K562 (cell line): Measurements from ENCODE around the gene IQCE.

Experiments
- BACH1 ChIP-seq: fragments of 200-800 bp; sonication (Bioruptor generic); IDR thresholded peaks from 2 replicates; pipeline ENCODE4 v1.6.1; 2016; ENCODE audit warnings: missing genetic modification characterization, missing compliant biosample characterization
- CBFB ChIP-seq: sonication (generic); formaldehyde crosslinking; IDR thresholded peaks from 2 replicates; pipeline ENCODE4 v1.4.0; 2020; ENCODE audit warnings: mild to moderate bottlenecking, missing genetic modification reagents
- CTCF ChIP-seq, 3 experiments: IDR thresholded peaks in 2 of 3; conservative IDR thresholded peaks in 1 of 3; 2 replicates each; pipeline ENCODE4 v1.5.1; 2011 to 2012; ENCODE audit warnings: low read length in 3 of 3, mild to moderate bottlenecking in 3 of 3, control low read depth in 2 of 3, improper control_type of control experiment in 1 of 3, inconsistent platforms in 1 of 3, low read depth in 1 of 3, mixed read lengths in 1 of 3, moderate library complexity in 1 of 3; ENCODE audit not compliant: insufficient read depth in 2 of 3
- E2F3 ChIP-seq: fragments of 250-450 bp; sonication (Bioruptor Pico); IDR thresholded peaks from 2 replicates; pipeline ENCODE4 v1.4.0; 2020; ENCODE audit warnings: mild to moderate bottlenecking
- HMG20B ChIP-seq: fragments of 250-450 bp; sonication (Bioruptor Pico); IDR thresholded peaks from 2 replicates; pipeline ENCODE4 v1.5.0; 2021; ENCODE audit warnings: mild to moderate bottlenecking
- PKNOX1 ChIP-seq: fragments of 450-650 bp; IDR thresholded peaks from 2 replicates; pipeline ENCODE4 v1.6.1; 2016
- SNRNP70 ChIP-seq: fragments of 200-400 bp; formaldehyde crosslinking; optimal IDR thresholded peaks from 2 replicates; pipeline ENCODE3; 2017; ENCODE audit warnings: low read depth, low read length
- ZEB2 ChIP-seq: fragments of 450-650 bp; IDR thresholded peaks from 2 replicates; pipeline ENCODE4 v1.6.1; 2016
- ZNF431 ChIP-seq: sonication (generic); formaldehyde crosslinking; IDR thresholded peaks from 2 replicates; pipeline ENCODE4 v1.8.0; 2022; ENCODE audit warnings: mild to moderate bottlenecking, missing genetic modification reagents
- ZNF766 ChIP-seq: fragments of 200-800 bp; sonication (Bioruptor generic); conservative IDR thresholded peaks from 2 replicates; pipeline ENCODE4 v1.6.1; 2016; ENCODE audit warnings: missing genetic modification characterization, missing compliant biosample characterization
- TF ChIP-seq, protein P1 (sequence below): sonication (generic); formaldehyde crosslinking; IDR thresholded peaks from 2 replicates; pipeline ENCODE4 v1.8.1; 2023; ENCODE audit warnings: mild to moderate bottlenecking, missing genetic modification reagents

GRCh38 chr7:2644220-2644561 lies 85.4 kb downstream of the IQCE start:
- no peak for TF ChIP-seq HMG20B (CRISPR knock-in tag)
- no peak for TF ChIP-seq E2F3 (CRISPR knock-in tag)
- TF ChIP-seq BACH1 (tag) = no peak
- TF ChIP-seq CBFB (CRISPR knock-in tag) = no peak
- no peak for TF ChIP-seq ZNF431
- TF ChIP-seq, protein P1, sequence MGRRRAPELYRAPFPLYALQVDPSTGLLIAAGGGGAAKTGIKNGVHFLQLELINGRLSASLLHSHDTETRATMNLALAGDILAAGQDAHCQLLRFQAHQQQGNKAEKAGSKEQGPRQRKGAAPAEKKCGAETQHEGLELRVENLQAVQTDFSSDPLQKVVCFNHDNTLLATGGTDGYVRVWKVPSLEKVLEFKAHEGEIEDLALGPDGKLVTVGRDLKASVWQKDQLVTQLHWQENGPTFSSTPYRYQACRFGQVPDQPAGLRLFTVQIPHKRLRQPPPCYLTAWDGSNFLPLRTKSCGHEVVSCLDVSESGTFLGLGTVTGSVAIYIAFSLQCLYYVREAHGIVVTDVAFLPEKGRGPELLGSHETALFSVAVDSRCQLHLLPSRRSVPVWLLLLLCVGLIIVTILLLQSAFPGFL (CRISPR knock-in tag) = no peak
- no peak for TF ChIP-seq CTCF (IDR thresholded peaks at IDR 0.05 in 2 of 3, conservative IDR thresholded peaks at IDR 0.05 in 1 of 3; ENCODE audit: insufficient read depth in 2 of 3, low read depth in 1 of 3, low read length in 3 of 3)
- no peak for TF ChIP-seq ZEB2
- no peak for TF ChIP-seq ZNF766
- TF ChIP-seq SNRNP70 = no peak
- no peak for TF ChIP-seq PKNOX1
